Rectal smooth muscle tissue (tissue), 1 donor: ENCODE data around the gene MRTO4.
"Not testable (repeated sequence)": the region's sequence is repeated elsewhere in the genome, so short reads cannot be mapped to it uniquely, and the experiment has no call there.

ENCODE experiments used
- H3K27ac ChIP-seq: one replicate; pipeline ENCODE4 v1.7.0; 2013; ENCODE audit warnings: low read depth, low read length, inconsistent platforms
- H3K27me3 ChIP-seq: one replicate; pipeline ENCODE4 v1.7.0; 2013; ENCODE audit warnings: low read length; ENCODE audit not compliant: control insufficient read depth, insufficient read depth
- H3K36me3 ChIP-seq: one replicate; pipeline ENCODE4 v1.7.0; 2013; ENCODE audit warnings: low read length; ENCODE audit not compliant: control insufficient read depth, insufficient read depth
- H3K4me1 ChIP-seq: one replicate; pipeline ENCODE4 v1.7.0; 2013; ENCODE audit warnings: low read length; ENCODE audit not compliant: control insufficient read depth, insufficient read depth
- H3K4me3 ChIP-seq: one replicate; pipeline ENCODE4 v1.7.0; 2013; ENCODE audit warnings: low read length
- H3K9ac ChIP-seq: one replicate; pipeline ENCODE4 v1.7.0; 2013; ENCODE audit warnings: low read length

The MRTO4 gene

DNA sequence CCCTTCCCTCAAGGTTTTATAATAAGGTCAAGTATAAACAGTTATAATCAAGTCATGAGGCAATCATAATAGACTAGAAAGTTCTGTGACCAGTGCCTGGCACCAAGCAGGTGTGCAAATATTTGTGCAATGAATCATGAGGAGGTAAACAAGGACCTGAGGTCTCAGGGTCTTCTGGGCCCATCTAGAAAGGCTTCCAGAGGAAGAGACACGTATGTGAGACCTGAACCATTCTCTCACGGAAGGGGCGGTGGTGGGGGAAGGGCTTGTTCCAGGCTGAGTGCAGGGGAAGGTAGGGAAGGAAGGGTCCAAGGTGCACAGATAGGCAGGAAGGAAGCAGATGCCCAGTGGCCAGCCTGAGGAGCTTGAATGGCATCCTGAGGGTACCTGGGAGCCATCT lies 33.8 kb downstream of the MRTO4 start:
- H3K27ac ChIP-seq, H3K27me3 ChIP-seq, H3K9ac ChIP-seq, H3K36me3 ChIP-seq, H3K4me3 ChIP-seq, H3K4me1 ChIP-seq: not testable (repeated sequence)

DNA sequence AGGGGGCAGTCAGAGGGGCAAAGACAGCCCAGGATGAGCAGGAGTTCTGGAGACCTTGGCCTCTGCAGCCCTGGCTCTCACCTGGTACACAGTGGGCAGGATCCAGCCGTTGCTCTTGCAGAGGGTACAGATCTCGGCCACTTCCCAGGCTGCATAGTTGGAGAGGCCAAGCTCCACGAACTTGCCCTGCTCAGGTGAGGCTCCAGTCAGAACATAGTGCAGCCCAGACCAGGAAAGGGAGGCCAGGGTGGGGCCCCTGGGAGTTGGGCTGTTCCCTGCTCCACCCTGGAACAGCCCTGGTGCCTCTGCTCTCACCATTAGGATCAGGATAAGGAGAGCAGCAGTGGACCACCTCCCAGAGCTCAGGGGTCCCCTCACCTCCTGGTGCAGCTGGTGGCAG lies 34.2 kb downstream of the MRTO4 start:
- not testable (repeated sequence) for H3K27ac ChIP-seq, H3K36me3 ChIP-seq, H3K4me3 ChIP-seq, H3K4me1 ChIP-seq, H3K27me3 ChIP-seq, H3K9ac ChIP-seq

GRCh38 chr1:19287436-19288185 lies 36.0 kb downstream of the MRTO4 start:
- H3K27ac ChIP-seq, result no peak overlapping the region
- H3K4me1 ChIP-seq, result no peaks in the 10 kb centered on the region
- peak overlapping the region; percentile 62 for H3K4me3 ChIP-seq
- no peak overlapping the region for H3K9ac ChIP-seq
- peaks cover 2% of the 10 kb centered on the region for H3K36me3 ChIP-seq
- no peaks in the 10 kb centered on the region for H3K27me3 ChIP-seq

DNA sequence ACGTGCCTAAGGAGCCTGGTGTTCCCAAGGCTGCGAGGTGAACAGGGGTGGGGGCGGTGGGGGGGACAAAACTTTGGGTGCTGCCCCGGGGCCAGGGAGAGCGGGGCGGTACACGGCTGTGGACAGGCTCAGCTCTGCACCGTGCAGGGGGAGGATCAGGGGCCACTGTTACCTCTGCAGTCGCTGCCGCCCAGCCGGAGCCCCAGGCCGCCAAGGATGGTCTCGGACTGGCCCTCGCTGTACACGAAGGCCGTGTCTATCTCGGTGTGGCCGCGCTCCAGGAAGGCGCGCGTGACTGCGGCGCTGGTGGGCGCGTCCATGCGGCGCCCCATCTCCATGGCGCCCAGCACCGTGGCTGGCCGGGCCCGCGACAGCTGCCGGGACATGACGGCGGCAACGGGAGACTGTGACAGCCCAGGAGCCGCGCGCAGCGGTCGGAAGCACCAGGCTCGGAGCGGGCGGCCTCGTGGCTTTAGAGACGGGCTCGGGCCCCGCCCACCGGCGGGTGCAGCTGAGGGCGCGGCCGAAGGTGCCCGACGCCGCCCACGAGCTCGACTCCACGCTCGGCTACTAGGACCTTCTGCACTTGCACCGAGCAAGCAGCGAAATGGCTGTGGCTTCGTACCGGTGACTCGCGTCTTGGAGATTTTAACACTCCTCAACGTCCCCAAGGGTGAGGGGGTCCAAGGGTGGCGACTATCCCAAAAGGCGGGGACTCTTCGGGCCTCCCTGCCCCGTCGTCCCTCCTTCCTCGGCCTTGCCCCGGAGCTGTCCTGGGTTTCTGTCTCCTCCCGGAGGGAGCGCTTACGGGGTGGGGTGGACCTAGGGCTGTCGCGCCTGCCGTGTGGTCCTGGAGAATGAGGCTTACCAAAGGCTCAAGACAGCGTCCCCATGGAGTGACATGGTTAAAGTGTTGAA lies 37.0 kb downstream of the MRTO4 start, which contains the start of gene AKR7A3:
Gene AKR7A3, minus strand, starts transcription at position 447 of the 918 bp plus-strand sequence. Its CDS starts 61 bp downstream, at position 386.
- H3K36me3 ChIP-seq, H3K27ac ChIP-seq, H3K4me1 ChIP-seq, H3K9ac ChIP-seq, H3K27me3 ChIP-seq: not testable (repeated sequence)
- H3K4me3 ChIP-seq, result peak within 1 kb of the TSS; percentile 73

DNA sequence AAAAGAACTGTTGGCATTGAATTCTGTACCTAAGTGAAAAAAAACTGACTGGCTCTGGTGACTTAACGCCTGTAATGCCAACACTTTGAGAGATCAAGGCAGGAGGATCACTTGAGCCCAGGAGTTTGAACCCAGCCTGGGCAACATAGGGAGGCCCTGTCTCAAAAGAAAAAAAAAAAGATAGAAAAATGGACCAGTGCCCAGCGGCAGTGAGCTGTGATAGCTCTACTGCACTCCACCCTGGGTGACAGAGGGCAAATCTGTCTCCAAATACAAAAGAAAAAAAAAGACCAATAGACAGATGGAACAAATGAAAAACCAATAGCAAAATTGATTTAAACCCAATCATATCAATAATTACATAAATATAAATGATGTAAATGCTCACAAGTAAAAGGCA lies 37.6 kb downstream of the MRTO4 start:
- Histone ChIP-seq H3K9ac (no peak overlapping the region), H3K27me3 (no peaks in the 10 kb centered on the region), H3K4me3 (peak overlapping the region; percentile 73), H3K27ac (no peak overlapping the region), H3K4me1 (no peaks in the 10 kb centered on the region), H3K36me3 (no peaks in the 10 kb centered on the region)

GRCh38 chr1:19294638-19295037 lies 43.0 kb downstream of the MRTO4 start:
- H3K4me3 ChIP-seq, result no peak overlapping the region
- no peaks in the 10 kb centered on the region for H3K4me1 ChIP-seq
- no peaks in the 10 kb centered on the region for H3K27me3 ChIP-seq
- no peak overlapping the region for H3K9ac ChIP-seq
- no peaks in the 10 kb centered on the region for H3K36me3 ChIP-seq
- H3K27ac ChIP-seq, result no peak overlapping the region

- H3K4me1 ChIP-seq, result no peaks in the 10 kb centered on the region
- H3K27ac ChIP-seq, result no peak overlapping the region
- peaks cover 9% of the 10 kb centered on the region for H3K36me3 ChIP-seq
Observed at GRCh38 chr1:19300211-19300610, 48.6 kb downstream of the MRTO4 start.

DNA sequence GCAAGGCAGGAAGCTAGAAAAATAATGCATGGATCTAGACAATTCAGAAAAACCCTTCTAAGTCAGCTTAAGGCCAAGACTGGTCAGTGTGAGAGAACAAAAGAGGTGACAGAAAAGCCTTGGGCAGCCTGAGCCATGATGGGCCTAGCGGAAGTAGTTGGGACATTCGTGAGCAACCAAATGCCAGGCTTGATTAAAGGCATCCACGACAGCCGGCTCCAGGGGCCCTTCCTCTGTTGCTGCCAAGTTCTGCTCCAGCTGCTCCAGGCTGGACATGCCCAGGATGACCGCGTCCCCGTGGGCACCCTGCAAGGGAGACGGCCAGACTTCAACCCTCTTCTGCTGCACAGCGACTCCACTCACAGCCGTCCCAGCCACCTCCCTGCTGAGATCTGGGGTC lies 52.5 kb downstream of the MRTO4 start:
- H3K9ac ChIP-seq, H3K4me1 ChIP-seq, H3K27ac ChIP-seq, H3K27me3 ChIP-seq, H3K4me3 ChIP-seq: not testable (repeated sequence)
- H3K36me3 ChIP-seq, result peaks cover 16% of the 10 kb centered on the region

More at GRCh38 chr1:19300211-19300610, 48.6 kb downstream of the MRTO4 start:
- Histone ChIP-seq H3K9ac (no peak overlapping the region), H3K4me3 (no peak overlapping the region), H3K27me3 (no peaks in the 10 kb centered on the region)

GRCh38 chr1:19305880-19306279 lies 54.3 kb downstream of the MRTO4 start:
- Histone ChIP-seq H3K4me1 (no peaks in the 10 kb centered on the region), H3K36me3 (peaks cover 14% of the 10 kb centered on the region), H3K27ac (no peak overlapping the region), H3K27me3 (no peaks in the 10 kb centered on the region), H3K9ac (no peak overlapping the region), H3K4me3 (no peak overlapping the region)

- Histone ChIP-seq H3K4me3 (no peak overlapping the region), H3K4me1 (no peaks in the 10 kb centered on the region), H3K27ac (no peak overlapping the region), H3K9ac (no peak overlapping the region), H3K36me3 (peaks cover 14% of the 10 kb centered on the region), H3K27me3 (no peaks in the 10 kb centered on the region)
Observed at GRCh38 chr1:19306941-19307340, 55.3 kb downstream of the MRTO4 start.

GRCh38 chr1:19307794-19308508 lies 56.3 kb downstream of the MRTO4 start:
- peaks cover 4% of the 10 kb centered on the region for H3K4me1 ChIP-seq
- H3K27ac ChIP-seq, result no peak overlapping the region
- no peak overlapping the region for H3K4me3 ChIP-seq
- no peaks in the 10 kb centered on the region for H3K27me3 ChIP-seq
- H3K36me3 ChIP-seq, result peaks cover 14% of the 10 kb centered on the region
- H3K9ac ChIP-seq, result no peak overlapping the region

GRCh38 chr1:19308509-19308907 lies 56.9 kb downstream of the MRTO4 start:
- Histone ChIP-seq H3K27ac (no peak overlapping the region), H3K4me3 (no peak overlapping the region), H3K27me3 (no peaks in the 10 kb centered on the region), H3K4me1 (peaks cover 6% of the 10 kb centered on the region), H3K36me3 (peaks cover 10% of the 10 kb centered on the region), H3K9ac (no peak overlapping the region)
